ENCODE data around the gene B3GLCT.
"Not testable (repeated sequence)": the region's sequence is repeated elsewhere in the genome, so short reads cannot be mapped to it uniquely, and the experiment has no call there.

B3GLCT gene

GRCh38 chr13:31320946-31321345 lies 121.2 kb downstream of the B3GLCT start:
- peaks cover 2% of the 10 kb centered on the region for H3K9me3 Mint-ChIP-seq
- peaks cover 59% of the 10 kb centered on the region for H3K36me3 Mint-ChIP-seq (ENCODE audit: low read depth)
- H3K27me3 Mint-ChIP-seq, result no peaks in the 10 kb centered on the region
- no peak overlapping the region for H3K27ac Mint-ChIP-seq
- no peaks in the 10 kb centered on the region for H3K4me1 Mint-ChIP-seq (ENCODE audit: low read depth)
- no peak for DNase-seq
- no peak overlapping the region for H3K4me3 Mint-ChIP-seq

DNA sequence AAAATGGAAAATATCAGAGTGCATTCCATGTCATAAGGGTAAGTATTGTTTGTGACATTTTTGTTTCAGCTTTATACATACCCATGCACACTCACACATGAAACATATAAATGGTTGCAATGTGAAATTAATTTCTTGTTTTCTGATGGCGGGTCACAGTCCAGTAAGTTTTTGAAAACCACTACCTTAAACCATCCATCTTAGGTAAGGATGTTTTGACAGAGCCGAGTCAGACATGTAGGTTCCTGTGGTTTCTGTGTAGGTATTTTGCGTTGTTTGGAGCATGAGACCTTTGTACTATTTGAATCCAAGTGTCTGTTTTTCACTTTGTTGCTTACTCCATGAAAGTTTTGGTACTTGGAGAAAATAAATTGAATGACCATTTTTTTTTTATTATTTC lies 121.7 kb downstream of the B3GLCT start:
- H3K9me3 Mint-ChIP-seq, result peaks cover under 1% of the 10 kb centered on the region
- H3K4me1 Mint-ChIP-seq (ENCODE audit: low read depth), result no peaks in the 10 kb centered on the region
- H3K27me3 Mint-ChIP-seq, result no peaks in the 10 kb centered on the region
- H3K36me3 Mint-ChIP-seq (ENCODE audit: low read depth), result peaks cover 58% of the 10 kb centered on the region
- no peak overlapping the region for H3K27ac Mint-ChIP-seq
- H3K4me3 Mint-ChIP-seq, result no peak overlapping the region
- no peak for DNase-seq

- no peaks in the 10 kb centered on the region for H3K4me1 Mint-ChIP-seq (ENCODE audit: low read depth)
- DNase-seq, result no peak
- H3K27me3 Mint-ChIP-seq, result no peaks in the 10 kb centered on the region
- peaks cover 58% of the 10 kb centered on the region for H3K36me3 Mint-ChIP-seq (ENCODE audit: low read depth)
- no peak overlapping the region for H3K4me3 Mint-ChIP-seq
- no peaks in the 10 kb centered on the region for H3K9me3 Mint-ChIP-seq
- no peak overlapping the region for H3K27ac Mint-ChIP-seq
These were observed 122.3 kb downstream of the B3GLCT start for GRCh38 chr13:31322026-31322425.

DNA sequence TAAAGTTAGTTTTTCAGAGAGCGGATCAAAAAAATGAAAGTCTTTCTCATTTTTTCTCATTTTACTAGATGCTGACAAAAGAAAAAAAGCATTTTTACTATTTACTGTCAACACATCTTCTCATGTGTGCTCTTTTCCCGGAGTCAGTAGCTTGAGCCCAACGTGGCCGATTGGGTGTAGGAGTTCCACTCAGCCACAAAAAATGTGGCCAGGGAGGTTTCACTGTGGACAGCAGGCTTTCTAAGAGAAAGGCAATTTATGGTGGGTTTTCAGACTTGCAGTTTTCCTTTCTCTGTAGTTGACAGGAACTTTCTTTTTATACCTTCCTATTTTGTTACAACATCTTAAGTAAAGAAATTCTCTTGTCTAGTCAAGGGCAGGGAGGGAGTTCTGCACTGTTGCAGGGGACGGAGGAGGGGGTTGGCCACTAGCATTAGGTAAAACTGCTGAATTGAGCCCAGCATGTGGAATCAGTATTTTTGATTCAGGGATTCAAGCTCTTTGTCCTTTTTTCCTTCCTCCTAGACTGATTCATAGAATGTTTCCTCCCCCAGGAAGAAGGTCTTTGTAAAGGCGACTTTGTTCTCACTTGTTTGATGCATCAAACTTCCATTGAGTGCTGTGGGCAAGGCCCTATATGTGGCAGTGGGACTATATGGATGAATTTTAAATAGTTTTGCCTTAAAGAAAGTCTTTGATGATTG lies 123.1 kb downstream of the B3GLCT start:
- H3K36me3 Mint-ChIP-seq (ENCODE audit: low read depth), result peaks cover 58% of the 10 kb centered on the region
- no peaks in the 10 kb centered on the region for H3K27me3 Mint-ChIP-seq
- H3K4me3 Mint-ChIP-seq, result no peak overlapping the region
- no peak overlapping the region for H3K27ac Mint-ChIP-seq
- H3K4me1 Mint-ChIP-seq (ENCODE audit: low read depth), result no peaks in the 10 kb centered on the region
- H3K9me3 Mint-ChIP-seq, result no peaks in the 10 kb centered on the region
- no peak for DNase-seq

DNA sequence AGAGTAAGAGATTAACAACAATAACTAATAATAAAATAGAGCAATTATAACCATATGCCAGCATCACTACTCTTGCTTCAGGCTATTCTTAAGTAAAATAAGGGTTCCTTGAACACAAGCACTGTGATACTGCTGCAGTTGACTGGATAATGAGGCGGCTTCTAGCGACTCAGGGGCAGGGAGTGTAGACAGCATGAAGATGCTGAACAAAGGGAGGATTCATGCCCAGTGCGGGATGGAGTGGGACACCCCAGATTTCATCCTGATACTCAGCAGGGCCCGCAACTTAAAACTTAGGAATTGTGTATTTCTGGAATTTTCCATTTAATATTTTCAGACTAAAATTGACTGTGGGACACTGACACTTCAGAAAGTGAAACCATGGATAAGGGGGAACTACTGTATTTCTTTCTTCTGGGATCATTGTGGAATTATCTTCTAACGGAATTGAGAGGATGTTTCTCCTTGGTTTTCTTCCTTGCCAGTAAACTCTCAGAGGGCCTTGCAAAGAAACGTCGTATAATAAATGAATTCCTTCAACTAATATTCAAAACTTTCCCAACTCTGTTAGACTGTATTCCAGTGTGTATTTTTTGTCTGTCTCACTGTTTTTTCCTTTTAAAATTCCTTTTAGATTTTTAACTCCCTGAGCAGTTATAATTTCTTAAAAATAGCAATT lies 127.5 kb downstream of the B3GLCT start:
- Mint-ChIP-seq H3K9me3 (no peaks in the 10 kb centered on the region), H3K27ac (no peak overlapping the region), H3K4me3 (no peak overlapping the region), H3K4me1 (ENCODE audit: low read depth) (no peaks in the 10 kb centered on the region), H3K36me3 (ENCODE audit: low read depth) (peaks cover 77% of the 10 kb centered on the region), H3K27me3 (no peaks in the 10 kb centered on the region)
- no peak for DNase-seq

DNA sequence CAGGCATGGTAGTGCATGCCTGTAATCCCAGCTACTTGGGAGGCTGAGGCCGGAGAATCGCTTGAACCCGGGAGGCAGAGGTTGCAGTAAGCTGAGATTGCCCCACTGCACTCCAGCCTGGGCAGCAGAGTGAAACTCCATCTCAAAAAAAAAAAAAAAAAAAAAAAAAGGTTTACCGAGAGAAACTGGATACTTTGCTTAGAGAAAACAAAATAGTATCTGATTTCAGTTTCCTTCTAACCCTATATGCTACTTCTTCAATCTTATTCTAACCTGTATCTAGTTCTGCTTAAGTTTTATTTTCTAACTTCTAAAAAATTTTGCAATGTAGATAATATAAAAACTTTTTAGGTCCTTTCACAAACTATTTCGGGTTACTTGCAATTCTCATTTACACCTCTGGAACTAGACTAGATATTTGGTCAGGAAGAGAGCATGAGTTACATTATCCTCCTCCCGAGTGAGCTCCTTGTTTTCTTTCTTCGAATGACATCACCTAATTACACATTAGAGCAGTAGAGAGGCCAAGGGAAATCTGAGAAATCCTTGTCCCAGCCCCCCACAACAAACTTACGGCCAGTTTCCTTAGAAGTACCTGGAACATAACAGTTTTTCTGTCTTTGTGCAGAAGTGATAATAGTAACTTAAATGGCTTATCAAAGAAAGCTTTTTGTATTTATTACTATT lies 128.9 kb downstream of the B3GLCT start:
- Mint-ChIP-seq H3K4me3 (no peak overlapping the region), H3K4me1 (ENCODE audit: low read depth) (no peaks in the 10 kb centered on the region), H3K27ac (no peak overlapping the region), H3K27me3 (no peaks in the 10 kb centered on the region), H3K36me3 (ENCODE audit: low read depth) (peaks cover 65% of the 10 kb centered on the region), H3K9me3 (no peaks in the 10 kb centered on the region)
- DNase-seq, result no peak

DNA sequence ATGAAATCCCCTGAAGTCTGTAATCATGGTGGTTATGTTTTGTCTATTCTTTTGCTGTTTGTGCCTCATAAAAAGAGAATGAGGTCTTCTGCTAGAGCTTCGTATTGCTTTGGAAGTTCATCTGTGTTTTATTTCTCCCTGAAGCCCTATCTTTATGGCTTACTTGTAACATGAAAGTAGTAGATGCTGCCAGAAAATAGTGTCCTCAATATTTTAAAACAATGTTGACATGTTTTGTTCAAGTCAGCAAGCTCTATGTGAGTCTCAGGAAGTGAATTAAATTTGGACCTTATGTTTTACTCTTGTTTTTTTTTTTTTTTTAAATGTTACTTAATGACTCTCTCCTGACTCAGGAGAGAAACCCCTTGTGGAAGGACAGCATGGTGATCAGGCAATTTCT lies 130.5 kb downstream of the B3GLCT start:
- Mint-ChIP-seq H3K4me1 (ENCODE audit: low read depth) (no peaks in the 10 kb centered on the region), H3K9me3 (no peaks in the 10 kb centered on the region), H3K27ac (no peak overlapping the region), H3K36me3 (ENCODE audit: low read depth) (peaks cover 53% of the 10 kb centered on the region), H3K4me3 (no peak overlapping the region), H3K27me3 (no peaks in the 10 kb centered on the region)
- DNase-seq, result no peak

DNA sequence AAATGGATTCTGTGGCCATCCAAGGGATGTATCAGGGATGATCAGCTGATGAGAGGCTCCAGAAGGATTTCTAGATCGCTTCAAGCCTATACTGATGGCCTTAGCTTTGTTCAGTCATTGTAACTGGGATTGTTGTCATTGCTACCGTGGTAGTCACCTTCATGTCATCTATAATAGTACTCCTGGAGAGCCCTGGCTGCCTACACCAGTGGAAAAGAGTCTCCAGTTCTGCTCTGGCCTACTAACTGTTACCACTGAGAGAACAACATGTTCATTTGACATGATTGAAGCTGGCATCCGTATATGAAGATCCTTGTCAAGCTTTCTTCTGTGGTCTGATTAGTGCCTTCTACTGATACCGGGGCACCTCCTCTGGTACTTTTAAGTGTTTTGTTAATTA lies 131.3 kb downstream of the B3GLCT start:
- Mint-ChIP-seq H3K4me1 (ENCODE audit: low read depth) (no peaks in the 10 kb centered on the region), H3K4me3 (no peak overlapping the region), H3K9me3 (peaks cover 3% of the 10 kb centered on the region), H3K27me3 (peaks cover 2% of the 10 kb centered on the region), H3K36me3 (ENCODE audit: low read depth) (peaks cover 45% of the 10 kb centered on the region), H3K27ac (no peak overlapping the region)
- DNase-seq, result no peak

DNA sequence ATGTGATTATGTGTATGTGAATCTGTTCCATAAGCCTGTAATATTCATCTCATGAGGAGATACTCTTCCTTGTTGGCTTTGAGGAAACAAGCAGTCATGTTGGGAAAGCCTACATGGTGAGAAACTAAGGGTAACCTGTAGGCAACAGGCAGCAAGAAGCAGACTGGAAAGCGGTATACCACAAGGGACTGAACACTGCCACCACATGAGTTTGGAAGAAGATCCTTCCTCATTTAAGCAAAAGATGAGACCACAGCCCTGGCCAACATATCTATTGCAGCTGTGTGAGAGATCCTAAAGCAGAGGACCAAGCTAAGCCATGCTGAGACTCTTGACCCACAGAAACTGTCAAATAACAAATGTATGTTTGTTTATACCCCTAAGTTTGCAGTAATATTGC lies 134.8 kb downstream of the B3GLCT start:
- Mint-ChIP-seq H3K27me3 (peaks cover 5% of the 10 kb centered on the region), H3K27ac (no peak overlapping the region), H3K4me1 (ENCODE audit: low read depth) (no peaks in the 10 kb centered on the region), H3K9me3 (peaks cover 17% of the 10 kb centered on the region), H3K36me3 (ENCODE audit: low read depth) (peaks cover 15% of the 10 kb centered on the region), H3K4me3 (no peak overlapping the region)
- no peak for DNase-seq

- Mint-ChIP-seq H3K27me3 (peaks cover 5% of the 10 kb centered on the region), H3K4me3 (no peak overlapping the region)
These were observed 135.3 kb downstream of the B3GLCT start for GRCh38 chr13:31334994-31335557.

DNA sequence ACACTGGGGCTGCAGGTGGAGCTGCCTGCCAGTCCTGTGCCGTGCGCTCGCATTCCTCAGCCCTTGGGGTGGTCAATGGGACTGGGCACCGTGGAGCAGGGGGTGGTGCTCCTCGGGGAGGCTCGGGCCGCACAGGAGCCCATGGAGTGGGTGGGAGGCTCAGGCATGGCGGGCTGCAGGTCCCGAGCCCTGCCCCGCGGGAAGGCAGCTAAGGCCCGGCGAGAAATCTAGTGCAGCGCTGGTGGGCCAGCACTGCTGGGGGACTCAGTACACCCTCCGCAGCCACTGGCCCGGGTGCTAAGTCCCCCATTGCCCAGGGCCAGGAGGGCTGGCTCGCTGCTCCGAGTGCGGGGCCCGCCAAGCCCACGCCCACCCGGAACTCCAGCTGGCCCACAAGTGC lies 139.8 kb downstream of the B3GLCT start:
- not testable (repeated sequence) for H3K27ac Mint-ChIP-seq; H3K4me1 Mint-ChIP-seq (ENCODE audit: low read depth); H3K4me3 Mint-ChIP-seq; H3K27me3 Mint-ChIP-seq; DNase-seq; H3K36me3 Mint-ChIP-seq (ENCODE audit: low read depth)
- peaks cover 20% of the 10 kb centered on the region for H3K9me3 Mint-ChIP-seq

More at GRCh38 chr13:31334994-31335557, 135.3 kb downstream of the B3GLCT start:
- H3K36me3 Mint-ChIP-seq (ENCODE audit: low read depth), result peaks cover 10% of the 10 kb centered on the region
- H3K27ac Mint-ChIP-seq, result no peak overlapping the region
- H3K4me1 Mint-ChIP-seq (ENCODE audit: low read depth), result no peaks in the 10 kb centered on the region
- no peak for DNase-seq
- peaks cover 17% of the 10 kb centered on the region for H3K9me3 Mint-ChIP-seq

DNA sequence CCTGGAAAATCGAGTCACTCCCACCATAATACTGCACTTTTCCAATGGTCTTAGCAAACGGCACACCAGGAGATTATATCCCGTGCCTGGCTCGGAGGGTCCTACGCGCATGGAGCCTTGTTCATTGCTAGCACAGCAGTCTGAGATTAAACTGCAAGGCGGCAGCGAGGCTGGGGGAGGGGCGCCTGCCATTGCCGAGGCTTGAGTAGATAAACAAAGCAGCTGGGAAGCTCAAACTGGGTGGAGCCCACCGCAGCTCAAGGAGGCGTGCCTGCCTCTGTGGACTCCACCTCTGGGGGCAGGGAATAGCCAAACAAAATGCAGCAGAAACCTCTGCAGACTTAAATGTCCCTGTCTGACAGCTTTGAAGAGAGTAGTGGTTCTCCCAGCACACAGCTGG lies 141.1 kb downstream of the B3GLCT start:
- H3K36me3 Mint-ChIP-seq (ENCODE audit: low read depth); H3K4me3 Mint-ChIP-seq; H3K27ac Mint-ChIP-seq; H3K4me1 Mint-ChIP-seq (ENCODE audit: low read depth); DNase-seq; H3K27me3 Mint-ChIP-seq: not testable (repeated sequence)
- peaks cover 19% of the 10 kb centered on the region for H3K9me3 Mint-ChIP-seq

DNA sequence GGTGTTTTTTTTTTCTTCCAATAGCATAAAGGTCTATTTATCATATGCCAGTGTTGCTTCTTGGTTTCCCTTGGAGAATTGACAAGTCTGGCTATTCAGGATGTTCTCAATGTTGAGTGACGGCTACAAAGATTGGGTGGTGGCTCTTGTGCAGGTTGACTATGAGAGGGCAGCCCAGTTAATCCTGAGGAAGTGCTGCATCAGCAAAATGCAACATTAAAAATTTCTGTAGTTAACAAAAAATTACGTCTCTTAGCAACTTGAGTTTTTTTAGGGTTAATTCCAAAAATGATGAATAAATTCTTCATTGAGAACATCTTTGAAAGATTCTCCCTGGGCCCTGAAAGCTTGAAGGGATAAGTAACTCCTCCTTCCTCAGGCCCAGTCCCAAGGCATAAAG lies 147.1 kb downstream of the B3GLCT start:
- no peak for DNase-seq
- H3K27me3 Mint-ChIP-seq, result peaks cover 9% of the 10 kb centered on the region

DNA sequence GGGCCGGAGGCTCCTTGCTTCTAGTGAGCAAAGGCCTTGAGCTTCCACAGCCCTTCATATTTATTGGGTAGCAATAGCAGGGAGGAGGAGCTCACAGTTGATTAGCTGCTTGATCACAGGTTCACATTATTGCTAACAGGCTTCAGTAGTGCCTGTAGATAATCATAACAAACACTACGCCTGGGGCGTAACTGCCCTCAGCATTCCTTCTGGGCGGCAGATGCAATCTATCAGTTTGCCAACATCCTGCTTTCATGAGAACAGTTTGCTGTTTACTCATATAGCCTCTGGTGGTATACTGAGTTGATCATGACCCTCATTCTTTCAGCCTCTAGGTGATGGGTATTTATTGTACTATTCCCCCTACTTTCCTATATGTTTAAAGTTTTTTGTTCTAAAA lies 149.4 kb downstream of the B3GLCT start:
- H3K36me3 Mint-ChIP-seq (ENCODE audit: low read depth), result no peaks in the 10 kb centered on the region
- peaks cover 3% of the 10 kb centered on the region for H3K9me3 Mint-ChIP-seq
- H3K4me1 Mint-ChIP-seq (ENCODE audit: low read depth), result no peaks in the 10 kb centered on the region
- peaks cover 19% of the 10 kb centered on the region for H3K27me3 Mint-ChIP-seq
- no peak for DNase-seq
- no peak overlapping the region for H3K27ac Mint-ChIP-seq
- no peak overlapping the region for H3K4me3 Mint-ChIP-seq

More for the DNA sequence above, 147.1 kb downstream of the B3GLCT start:
- no peak overlapping the region for H3K4me3 Mint-ChIP-seq
- H3K9me3 Mint-ChIP-seq, result peaks cover 2% of the 10 kb centered on the region
- H3K36me3 Mint-ChIP-seq (ENCODE audit: low read depth), result no peaks in the 10 kb centered on the region
- H3K4me1 Mint-ChIP-seq (ENCODE audit: low read depth), result no peaks in the 10 kb centered on the region
- no peak overlapping the region for H3K27ac Mint-ChIP-seq

- Mint-ChIP-seq H3K4me1 (ENCODE audit: low read depth) (no peaks in the 10 kb centered on the region), H3K27me3 (peaks cover 19% of the 10 kb centered on the region), H3K9me3 (peaks cover 12% of the 10 kb centered on the region), H3K4me3 (no peak overlapping the region), H3K27ac (no peak overlapping the region), H3K36me3 (ENCODE audit: low read depth) (no peaks in the 10 kb centered on the region)
- DNase-seq, result no peak
These were observed 150.8 kb downstream of the B3GLCT start for GRCh38 chr13:31350560-31350959.
